ENCODE data around the gene ZFAND6.

ZFAND6 gene

GRCh38 chr15:80156176-80156720, 96.8 kb downstream of the ZFAND6 start:
- H3K9me3 ChIP-seq (replicated peaks in 1 of 2; ENCODE audit: control insufficient read depth in 2 of 2, insufficient read depth in 1 of 2, low read depth in 1 of 2, low read length in 2 of 2), result peaks cover 0 to 2% of the 10 kb centered on the region in 2 donors
- no peak overlapping the region for H2BK12ac ChIP-seq (ENCODE audit: low read length)
- H3K4me1 ChIP-seq (ENCODE audit: control insufficient read depth in 2 of 2, insufficient read depth in 1 of 2, low read depth in 1 of 2, low read length in 2 of 2), result peaks cover 8 to 12% of the 10 kb centered on the region in 2 donors
- H4K91ac ChIP-seq (ENCODE audit: low read depth, low read length, poor library complexity), result no peak overlapping the region
- no peak overlapping the region for H3K18ac ChIP-seq (ENCODE audit: low read length)
- H3K4ac ChIP-seq (ENCODE audit: low read length), result no peak overlapping the region
- WGBS, 2 donors (ENCODE audit: extremely low coverage in 2 of 2, insufficient read length in 2 of 2, insufficient replicate concordance in 1 of 2), result no CpG with 5 or more reads among the region's 8 CpGs
- no peak overlapping the region for H2AK5ac ChIP-seq (ENCODE audit: low read depth, low read length)
- H3K27me3 ChIP-seq (ENCODE audit: control insufficient read depth in 3 of 3, insufficient read depth in 3 of 3, low read depth in 1 of 3, low read length in 3 of 3), result peaks cover 0 to 4% (median 3%) of the 10 kb centered on the region in 3 experiments
- no peak overlapping the region for H2BK5ac ChIP-seq (ENCODE audit: low read length)
- H3K9ac ChIP-seq (ENCODE audit: low read depth, low read length, poor library complexity), result no peak overlapping the region
- no peak overlapping the region for H2BK15ac ChIP-seq (ENCODE audit: low read length)
- H3K4me2 ChIP-seq (ENCODE audit: insufficient read depth, low read length, poor library complexity, severe bottlenecking), result no peak overlapping the region
- H3K4me3 ChIP-seq (ENCODE audit: low read length in 2 of 2), result no peak overlapping the region
- no peak overlapping the region for H3K23ac ChIP-seq (ENCODE audit: low read depth, low read length, poor library complexity)
- no peak overlapping the region for H2AFZ ChIP-seq (ENCODE audit: low read length)
- H3K14ac ChIP-seq (ENCODE audit: low read length), result no peak overlapping the region
- DNase-seq (ENCODE audit: low spot score), result no peak
- no peak overlapping the region for H4K8ac ChIP-seq (ENCODE audit: low read depth, low read length)
- H2BK120ac ChIP-seq (ENCODE audit: low read depth, low read length), result no peak overlapping the region
- H3K27ac ChIP-seq (replicated peaks; ENCODE audit: low read length), result no peak overlapping the region
- H3K36me3 ChIP-seq (replicated peaks in 1 of 2; ENCODE audit: control insufficient read depth in 2 of 2, insufficient read depth in 2 of 2, low read length in 2 of 2), result peaks cover 4 to 13% of the 10 kb centered on the region in 2 donors
- H3K79me1 ChIP-seq (ENCODE audit: low read depth, low read length), result no peaks in the 10 kb centered on the region

- no peak overlapping the region for H3K27ac ChIP-seq (replicated peaks; ENCODE audit: low read length)
- H3K4me1 ChIP-seq (ENCODE audit: control insufficient read depth in 2 of 2, insufficient read depth in 1 of 2, low read depth in 1 of 2, low read length in 2 of 2), result peaks cover 8 to 9% of the 10 kb centered on the region in 2 donors
- H3K4ac ChIP-seq (ENCODE audit: low read length), result no peak overlapping the region
- no CpG with 5 or more reads among the region's 5 CpGs for WGBS, 2 donors (ENCODE audit: extremely low coverage in 2 of 2, insufficient read length in 2 of 2, insufficient replicate concordance in 1 of 2)
- H3K14ac ChIP-seq (ENCODE audit: low read length), result no peak overlapping the region
- H3K36me3 ChIP-seq (replicated peaks in 1 of 2; ENCODE audit: control insufficient read depth in 2 of 2, insufficient read depth in 2 of 2, low read length in 2 of 2), result peaks cover 6 to 21% of the 10 kb centered on the region in 2 donors
- peaks cover 0 to 2% of the 10 kb centered on the region in 2 donors for H3K9me3 ChIP-seq (replicated peaks in 1 of 2; ENCODE audit: control insufficient read depth in 2 of 2, insufficient read depth in 1 of 2, low read depth in 1 of 2, low read length in 2 of 2)
- no peak for DNase-seq (ENCODE audit: low spot score)
- H3K27me3 ChIP-seq (ENCODE audit: control insufficient read depth in 3 of 3, insufficient read depth in 3 of 3, low read depth in 1 of 3, low read length in 3 of 3), result peaks cover 0 to 4% (median 0%) of the 10 kb centered on the region in 3 experiments
- no peaks in the 10 kb centered on the region for H3K79me1 ChIP-seq (ENCODE audit: low read depth, low read length)
- H2BK15ac ChIP-seq (ENCODE audit: low read length), result no peak overlapping the region
- no peak overlapping the region for H3K9ac ChIP-seq (ENCODE audit: low read depth, low read length, poor library complexity)
- H4K8ac ChIP-seq (ENCODE audit: low read depth, low read length), result no peak overlapping the region
- no peak overlapping the region for H3K4me3 ChIP-seq (ENCODE audit: low read length in 2 of 2)
- no peak overlapping the region for H3K23ac ChIP-seq (ENCODE audit: low read depth, low read length, poor library complexity)
- H2BK5ac ChIP-seq (ENCODE audit: low read length), result no peak overlapping the region
- no peak overlapping the region for H2BK120ac ChIP-seq (ENCODE audit: low read depth, low read length)
- H4K91ac ChIP-seq (ENCODE audit: low read depth, low read length, poor library complexity), result no peak overlapping the region
- H2BK12ac ChIP-seq (ENCODE audit: low read length), result no peak overlapping the region
- H3K18ac ChIP-seq (ENCODE audit: low read length), result no peak overlapping the region
- H3K4me2 ChIP-seq (ENCODE audit: insufficient read depth, low read length, poor library complexity, severe bottlenecking), result no peak overlapping the region
- no peak overlapping the region for H2AFZ ChIP-seq (ENCODE audit: low read length)
- H2AK5ac ChIP-seq (ENCODE audit: low read depth, low read length), result no peak overlapping the region
Measured at GRCh38 chr15:80157215-80157614, 97.7 kb downstream of the ZFAND6 start.

- no peak overlapping the region for H2BK120ac ChIP-seq (ENCODE audit: low read depth, low read length)
- no CpG with 5 or more reads among the region's 5 CpGs for WGBS, 2 donors (ENCODE audit: extremely low coverage in 2 of 2, insufficient read length in 2 of 2, insufficient replicate concordance in 1 of 2)
- H3K27me3 ChIP-seq (ENCODE audit: control insufficient read depth in 3 of 3, insufficient read depth in 3 of 3, low read depth in 1 of 3, low read length in 3 of 3), result no peaks in the 10 kb centered on the region
- no peak overlapping the region for H3K18ac ChIP-seq (ENCODE audit: low read length)
- no peak overlapping the region for H2BK5ac ChIP-seq (ENCODE audit: low read length)
- no peak overlapping the region for H3K4me3 ChIP-seq (ENCODE audit: low read length in 2 of 2)
- H3K79me1 ChIP-seq (ENCODE audit: low read depth, low read length), result no peaks in the 10 kb centered on the region
- no peak overlapping the region for H3K14ac ChIP-seq (ENCODE audit: low read length)
- H3K36me3 ChIP-seq (replicated peaks in 1 of 2; ENCODE audit: control insufficient read depth in 2 of 2, insufficient read depth in 2 of 2, low read length in 2 of 2), result peaks cover 6 to 28% of the 10 kb centered on the region in 2 donors
- no peak overlapping the region for H3K4ac ChIP-seq (ENCODE audit: low read length)
- no peak overlapping the region for H2AFZ ChIP-seq (ENCODE audit: low read length)
- peaks cover 0 to 2% of the 10 kb centered on the region in 2 donors for H3K9me3 ChIP-seq (replicated peaks in 1 of 2; ENCODE audit: control insufficient read depth in 2 of 2, insufficient read depth in 1 of 2, low read depth in 1 of 2, low read length in 2 of 2)
- DNase-seq (ENCODE audit: low spot score), result no peak
- H3K4me2 ChIP-seq (ENCODE audit: insufficient read depth, low read length, poor library complexity, severe bottlenecking), result no peak overlapping the region
- H2BK15ac ChIP-seq (ENCODE audit: low read length), result no peak overlapping the region
- H3K9ac ChIP-seq (ENCODE audit: low read depth, low read length, poor library complexity), result peak overlapping the region; percentile 31
- H2AK5ac ChIP-seq (ENCODE audit: low read depth, low read length), result no peak overlapping the region
- no peak overlapping the region for H4K91ac ChIP-seq (ENCODE audit: low read depth, low read length, poor library complexity)
- H3K27ac ChIP-seq (replicated peaks; ENCODE audit: low read length), result no peak overlapping the region
- H3K23ac ChIP-seq (ENCODE audit: low read depth, low read length, poor library complexity), result no peak overlapping the region
- no peak overlapping the region for H4K8ac ChIP-seq (ENCODE audit: low read depth, low read length)
- H3K4me1 ChIP-seq (ENCODE audit: control insufficient read depth in 2 of 2, insufficient read depth in 1 of 2, low read depth in 1 of 2, low read length in 2 of 2), result peaks cover under 1 to 2% of the 10 kb centered on the region in 2 donors
- H2BK12ac ChIP-seq (ENCODE audit: low read length), result no peak overlapping the region
Measured at GRCh38 chr15:80159301-80159700, 99.8 kb downstream of the ZFAND6 start.

- no CpG with 5 or more reads among the region's 12 CpGs for WGBS, 2 donors (ENCODE audit: extremely low coverage in 2 of 2, insufficient read length in 2 of 2, insufficient replicate concordance in 1 of 2)
- H3K36me3 ChIP-seq (replicated peaks in 1 of 2; ENCODE audit: control insufficient read depth in 2 of 2, insufficient read depth in 2 of 2, low read length in 2 of 2), result peaks cover 6 to 33% of the 10 kb centered on the region in 2 donors
- H3K27ac ChIP-seq (replicated peaks; ENCODE audit: low read length), result no peak overlapping the region
Measured at GRCh38 chr15:80159811-80160569, 100.5 kb downstream of the ZFAND6 start.

More at GRCh38 chr15:80159811-80160569, 100.5 kb downstream of the ZFAND6 start:
- no peak overlapping the region for H4K91ac ChIP-seq (ENCODE audit: low read depth, low read length, poor library complexity)
- H3K27me3 ChIP-seq (ENCODE audit: control insufficient read depth in 3 of 3, insufficient read depth in 3 of 3, low read depth in 1 of 3, low read length in 3 of 3), result no peaks in the 10 kb centered on the region
- no peak overlapping the region for H2BK15ac ChIP-seq (ENCODE audit: low read length)
- no peak overlapping the region for H3K18ac ChIP-seq (ENCODE audit: low read length)
- H4K8ac ChIP-seq (ENCODE audit: low read depth, low read length), result no peak overlapping the region
- H2BK120ac ChIP-seq (ENCODE audit: low read depth, low read length), result no peak overlapping the region
- no peak overlapping the region for H3K4ac ChIP-seq (ENCODE audit: low read length)
- H2BK5ac ChIP-seq (ENCODE audit: low read length), result no peak overlapping the region
- DNase-seq (ENCODE audit: low spot score), result no peak
- H3K79me1 ChIP-seq (ENCODE audit: low read depth, low read length), result no peaks in the 10 kb centered on the region
- no peaks in the 10 kb centered on the region for H3K4me1 ChIP-seq (ENCODE audit: control insufficient read depth in 2 of 2, insufficient read depth in 1 of 2, low read depth in 1 of 2, low read length in 2 of 2)
- no peak overlapping the region for H3K4me2 ChIP-seq (ENCODE audit: insufficient read depth, low read length, poor library complexity, severe bottlenecking)
- H3K9me3 ChIP-seq (replicated peaks in 1 of 2; ENCODE audit: control insufficient read depth in 2 of 2, insufficient read depth in 1 of 2, low read depth in 1 of 2, low read length in 2 of 2), result peaks cover 0 to 2% of the 10 kb centered on the region in 2 donors
- H3K14ac ChIP-seq (ENCODE audit: low read length), result no peak overlapping the region
- no peak overlapping the region for H3K9ac ChIP-seq (ENCODE audit: low read depth, low read length, poor library complexity)
- no peak overlapping the region for H2BK12ac ChIP-seq (ENCODE audit: low read length)
- no peak overlapping the region for H3K4me3 ChIP-seq (ENCODE audit: low read length in 2 of 2)
- no peak overlapping the region for H2AFZ ChIP-seq (ENCODE audit: low read length)
- peak overlapping the region; percentile 26 for H3K23ac ChIP-seq (ENCODE audit: low read depth, low read length, poor library complexity)
- no peak overlapping the region for H2AK5ac ChIP-seq (ENCODE audit: low read depth, low read length)

All from neuronal stem cell (in vitro differentiated cells).